HG03378 (cell line): Measurements from ENCODE around the gene NENF.
"Not testable (repeated sequence)": the region's sequence is repeated elsewhere in the genome, so short reads cannot be mapped to it uniquely, and the experiment has no call there.

Experiments used
- ATAC-seq: cut with Tn5 transposase; IDR thresholded peaks from one replicate; pipeline ENCODE4 v1.9.1; 2021; ENCODE audit warnings: mild to moderate bottlenecking, moderate library complexity; ENCODE audit not compliant: unreplicated experiment

Gene NENF

GRCh38 chr1:212432661-212433576 is at the start of gene NENF:
Gene NENF, plus strand, starts transcription at chr1:212432920. Its CDS starts 24 bp downstream, at chr1:212432944.
- peak; percentile 75 for ATAC-seq

GRCh38 chr1:212386029-212386428 is 46.7 kb upstream of the NENF start:
- ATAC-seq: no peak

DNA sequence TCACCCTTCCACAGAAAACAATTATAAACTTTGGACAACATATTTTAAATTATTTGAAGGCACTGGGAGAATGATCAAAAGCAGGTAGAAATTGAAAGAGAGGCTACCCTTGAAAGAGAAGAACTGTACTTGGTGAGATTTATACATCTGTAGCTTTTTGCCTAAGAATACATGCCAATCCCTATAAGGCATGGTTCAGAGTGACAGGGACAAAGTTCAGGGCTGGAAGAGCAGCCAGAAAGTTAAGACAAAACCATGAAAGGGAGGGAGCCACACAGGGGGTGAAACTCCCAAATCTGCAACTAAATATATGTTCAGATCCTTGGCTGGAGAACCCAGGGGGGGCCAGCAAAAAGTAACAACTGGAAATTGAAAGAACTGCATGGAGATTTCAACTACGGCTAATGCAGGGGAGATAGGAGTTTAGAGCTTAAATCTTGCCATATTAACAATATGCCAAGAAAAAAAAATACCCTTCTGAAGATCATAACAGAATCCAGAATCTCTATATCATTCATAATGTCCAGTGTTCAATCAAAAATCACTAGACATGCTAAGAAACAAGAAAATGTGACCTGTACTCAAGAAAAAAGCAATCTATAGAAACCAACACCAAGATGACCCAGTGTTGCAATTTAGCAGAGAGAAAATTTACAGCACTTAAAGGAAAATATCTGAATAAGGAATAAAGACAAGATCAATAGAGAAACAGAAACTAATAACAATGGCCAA is 43.6 kb upstream of the NENF start:
- no peak for ATAC-seq

DNA sequence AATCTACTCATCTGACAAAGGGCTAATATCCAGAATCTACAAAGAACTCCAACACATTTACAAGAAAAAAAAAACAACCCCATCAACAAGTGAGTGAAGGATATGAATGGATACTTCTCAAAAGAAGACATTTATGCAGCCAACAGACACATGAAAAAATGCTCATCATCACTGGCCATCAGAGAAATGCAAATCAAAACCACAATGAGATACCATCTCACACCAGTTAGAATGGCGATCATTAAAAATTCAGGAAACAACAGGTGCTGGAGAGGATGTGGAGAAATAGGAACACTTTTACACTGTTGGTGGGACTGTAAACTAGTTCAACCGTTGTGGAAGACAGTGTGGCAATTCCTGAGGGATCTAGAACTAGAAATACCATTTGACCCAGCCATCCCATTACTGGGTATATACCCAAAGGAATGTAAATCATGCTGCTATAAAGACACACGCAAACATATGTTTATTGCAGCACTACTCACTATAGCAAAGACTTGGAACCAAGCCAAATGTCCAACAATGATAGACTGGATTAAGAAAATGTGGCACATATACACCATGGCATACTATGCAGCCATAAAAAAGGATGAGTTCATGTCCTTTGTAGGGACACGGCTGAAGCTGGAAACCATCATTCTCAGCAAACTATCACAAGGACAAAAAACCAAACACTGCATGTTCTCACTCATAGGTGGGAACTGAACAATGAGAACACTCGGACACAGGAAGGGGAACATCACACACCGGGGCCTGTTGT is 36.9 kb upstream of the NENF start:
- ATAC-seq: not testable (repeated sequence)

DNA sequence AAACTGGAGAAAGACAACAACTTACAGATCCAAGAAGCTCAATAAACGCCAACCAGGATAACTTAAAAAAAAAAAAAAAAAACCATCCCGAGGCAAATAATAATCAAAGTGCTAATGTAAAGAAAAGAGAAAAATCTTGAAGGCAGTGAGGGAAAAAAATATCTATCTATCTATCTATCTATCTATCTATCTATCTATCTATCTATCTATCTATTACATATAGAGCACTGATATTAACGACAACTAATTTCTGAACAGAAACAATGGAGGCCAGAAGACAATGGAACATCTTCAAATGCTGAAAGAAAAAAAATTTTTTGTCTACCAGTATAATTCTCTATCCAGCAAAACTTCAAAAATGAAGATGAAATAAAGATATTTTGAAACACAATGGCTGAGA is 36.1 kb upstream of the NENF start:
- no peak for ATAC-seq

DNA sequence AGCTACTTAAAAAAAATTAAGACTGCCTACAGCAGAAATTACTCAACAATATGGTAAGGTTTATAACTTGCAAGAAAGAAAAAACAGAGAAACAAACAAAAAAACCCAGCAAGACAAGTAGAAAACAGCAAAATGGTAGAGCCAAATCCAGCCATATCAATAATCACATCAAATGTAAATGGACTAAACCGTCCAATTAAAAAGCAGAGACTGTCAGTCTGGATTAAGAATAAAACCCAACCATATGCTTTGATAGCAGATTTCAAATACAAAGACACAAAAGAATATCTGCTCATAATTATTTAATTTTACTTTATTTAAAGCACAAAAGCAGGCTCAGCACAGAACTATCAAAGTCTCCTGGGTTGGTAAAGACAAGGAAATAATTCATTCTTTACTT is 35.5 kb upstream of the NENF start:
- ATAC-seq: no peak

- no peak for ATAC-seq
These were observed 31.7 kb upstream of the NENF start for GRCh38 chr1:212401042-212401441.

GRCh38 chr1:212401838-212402582 is 30.7 kb upstream of the NENF start:
- ATAC-seq: no peak

- ATAC-seq: no peak
These were observed 29.9 kb upstream of the NENF start for GRCh38 chr1:212402666-212403321.

DNA sequence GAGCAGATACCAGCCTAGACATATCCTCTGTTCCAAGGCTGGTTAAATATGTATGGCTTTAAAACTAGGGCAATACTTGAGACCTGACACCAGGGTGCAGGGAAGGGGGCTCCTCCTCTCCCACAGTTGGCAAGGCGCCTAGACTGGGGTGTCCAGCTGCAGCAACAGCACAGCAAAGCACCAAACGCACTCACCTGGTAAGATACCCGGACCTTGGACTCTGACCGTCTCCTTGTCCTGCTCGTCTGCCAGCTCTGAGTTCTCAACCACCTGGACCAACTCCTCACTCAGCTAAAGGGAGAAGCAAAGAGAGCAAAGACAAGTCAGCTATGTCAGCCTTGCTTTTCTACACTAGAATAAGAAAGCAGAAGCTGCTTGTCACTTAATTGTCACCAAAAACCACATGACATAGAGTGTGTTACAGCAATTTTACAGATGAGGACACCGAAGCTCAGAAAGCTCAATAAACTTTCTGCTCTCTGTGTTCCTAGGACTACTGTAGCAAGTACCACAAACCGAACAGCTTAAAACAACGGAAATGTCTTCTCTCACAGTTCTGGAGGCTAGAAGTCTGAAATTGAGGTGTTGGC is 22.4 kb upstream of the NENF start:
- ATAC-seq: no peak

GRCh38 chr1:212412374-212412773 is 20.3 kb upstream of the NENF start:
- ATAC-seq: no peak

GRCh38 chr1:212413902-212414327 is 18.8 kb upstream of the NENF start:
- peak; percentile 5 for ATAC-seq

DNA sequence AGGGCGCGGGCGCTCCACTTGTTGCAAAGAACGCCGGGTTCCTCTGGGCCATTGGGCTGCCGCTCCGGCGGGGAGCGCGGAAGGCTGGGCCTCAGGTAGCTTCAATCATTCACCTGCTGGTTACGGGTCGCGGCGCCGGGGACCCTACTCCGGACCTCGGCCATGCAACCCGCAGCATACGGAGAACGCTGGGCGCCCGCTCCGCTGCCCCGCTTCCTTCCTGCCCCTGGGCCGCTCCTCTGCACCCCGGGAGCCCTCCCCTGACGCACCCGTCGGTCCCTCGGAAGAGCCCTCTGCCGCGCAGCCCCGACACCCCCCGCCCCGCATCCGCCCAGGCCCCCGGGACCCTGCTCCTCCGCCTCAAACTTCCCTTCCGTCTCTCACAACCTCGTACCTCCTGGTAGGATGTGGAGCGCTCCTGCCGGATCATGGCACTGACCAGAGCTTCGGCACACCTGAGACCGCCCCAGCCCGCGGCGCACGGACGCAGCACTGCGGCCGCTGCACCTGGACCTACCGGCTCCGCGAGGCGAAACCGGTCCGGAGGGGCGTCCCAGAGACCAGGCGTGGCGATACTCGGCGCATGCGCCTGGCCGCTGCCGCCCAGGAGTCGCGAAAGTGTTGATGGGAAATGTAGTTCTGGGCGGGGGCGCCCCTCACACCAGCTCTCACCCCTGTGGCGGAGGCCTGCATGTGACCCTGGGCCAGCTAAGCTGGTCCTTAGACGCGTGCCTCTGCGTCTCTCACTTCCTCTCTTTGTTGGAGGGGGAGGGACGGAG is 18.2 kb upstream of the NENF start, which contains the start of gene PACC1:
TSS of gene PACC1 (minus strand) at position 559 of the 779 bp plus-strand sequence. CDS start at position 430, 129 bp downstream.
- peak; percentile 96 for ATAC-seq

DNA sequence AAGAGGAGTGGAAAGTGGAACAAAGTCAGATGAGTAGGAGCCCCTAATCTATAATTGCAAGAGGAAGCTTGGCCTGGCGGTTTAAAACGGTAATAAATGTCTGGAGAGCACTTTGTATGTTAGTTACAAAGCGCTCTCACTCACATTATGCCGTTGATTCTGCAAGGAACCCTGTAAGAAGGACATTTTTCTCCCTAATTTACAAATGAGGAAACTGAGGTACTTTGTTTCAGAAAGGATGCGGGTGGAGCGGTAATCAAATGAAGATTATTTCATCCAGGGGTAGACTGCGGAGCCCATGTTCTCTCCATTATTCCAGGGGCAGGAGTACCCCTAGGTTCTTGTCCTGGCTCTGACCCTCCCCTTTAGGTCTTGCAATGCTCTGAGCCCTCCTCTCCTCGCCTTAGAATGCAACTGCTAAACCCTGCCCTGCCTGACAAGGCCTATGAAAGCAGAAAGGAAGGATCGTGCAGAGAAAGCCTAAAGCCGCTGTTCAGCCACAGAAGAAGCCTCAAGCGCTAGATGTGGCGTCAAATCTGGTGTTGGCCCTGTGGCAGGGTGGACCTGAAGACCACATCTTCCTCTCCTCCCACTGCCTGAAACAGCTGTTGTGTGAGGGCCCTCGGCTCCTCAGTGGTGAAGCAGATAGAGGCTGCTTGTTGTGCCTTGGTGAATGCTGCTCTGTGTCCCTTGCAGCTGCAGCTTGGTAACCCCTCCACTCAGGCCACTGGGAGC is 17.4 kb upstream of the NENF start:
- ATAC-seq: no peak

- ATAC-seq: no peak
These were observed 11.6 kb upstream of the NENF start for GRCh38 chr1:212421165-212421564.

DNA sequence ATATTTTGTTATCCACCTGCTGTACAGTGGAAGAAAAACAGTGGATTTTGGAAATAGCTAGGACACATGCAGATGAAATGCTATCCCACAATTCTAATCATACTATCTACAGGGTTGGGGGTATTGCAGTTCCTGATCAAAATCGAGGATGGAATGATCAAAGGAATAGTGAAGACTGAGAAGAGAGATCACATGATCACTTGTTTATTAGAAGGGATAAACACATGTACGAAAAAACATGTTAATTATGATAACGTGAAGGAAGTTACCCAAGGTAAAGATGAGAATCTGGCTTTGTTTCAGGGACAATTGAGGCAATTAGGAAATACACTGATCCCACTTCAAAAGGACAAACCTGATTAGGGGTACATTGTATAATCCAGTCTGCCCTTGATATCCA is 8.8 kb upstream of the NENF start:
- no peak for ATAC-seq

- ATAC-seq: no peak
These were observed 4.2 kb upstream of the NENF start for GRCh38 chr1:212428496-212428895.

GRCh38 chr1:212430416-212430815 is 2.3 kb upstream of the NENF start:
- ATAC-seq: no peak
